H9 (cell line): ENCODE data around the gene STPG3. TPM values are rescaled to one million over a fixed set of nuclear protein-coding genes. Genes with fewer than 3 reads are reported as not detected.
"Not testable (repeated sequence)": the region's sequence is repeated elsewhere in the genome, so short reads cannot be mapped to it uniquely, and the experiment has no call there.

ENCODE experiments used
- DNase-seq: peaks from one replicate; pipeline ENCODE4 v3.0.0-alpha.2; 2017
- H2AFZ ChIP-seq: one replicate; pipeline ENCODE4 v1.6.1; 2013; ENCODE audit warnings: mild to moderate bottlenecking, low read length, control low read depth, moderate library complexity
- H2AK5ac ChIP-seq: 2 replicates; pipeline ENCODE4 v1.6.1; 2013; ENCODE audit warnings: low read length, control low read depth, mixed read lengths; ENCODE audit not compliant: insufficient read length
- H2BK120ac ChIP-seq: one replicate; pipeline ENCODE4 v1.6.1; 2013; ENCODE audit warnings: low read depth, mild to moderate bottlenecking, low read length, control low read depth, inconsistent platforms; ENCODE audit not compliant: poor library complexity, severe bottlenecking
- H2BK12ac ChIP-seq: 2 replicates; pipeline ENCODE4 v1.6.1; 2013; ENCODE audit warnings: low read length, control low read depth, mixed read lengths, low read depth; ENCODE audit not compliant: insufficient read length
- H2BK15ac ChIP-seq: 2 replicates; pipeline ENCODE4 v1.6.1; 2013; ENCODE audit warnings: low read depth, low read length, control low read depth
- H2BK20ac ChIP-seq: one replicate; pipeline ENCODE4 v1.6.1; 2013; ENCODE audit warnings: low read depth, mild to moderate bottlenecking, low read length, control low read depth, inconsistent platforms; ENCODE audit not compliant: poor library complexity, severe bottlenecking
- H2BK5ac ChIP-seq: 2 replicates; pipeline ENCODE4 v1.6.1; 2013; ENCODE audit warnings: low read length, control low read depth, mixed read lengths; ENCODE audit not compliant: insufficient read length
- H3K14ac ChIP-seq: 2 replicates; pipeline ENCODE4 v1.6.1; 2013; ENCODE audit warnings: low read length, control low read depth; ENCODE audit not compliant: insufficient read depth
- H3K18ac ChIP-seq: 2 replicates; pipeline ENCODE4 v1.6.1; 2013; ENCODE audit warnings: low read depth, mild to moderate bottlenecking, mixed read lengths, low read length, control low read depth; ENCODE audit not compliant: insufficient read length
- H3K23ac ChIP-seq: 2 replicates; pipeline ENCODE4 v1.6.1; 2013; ENCODE audit warnings: low read length, control low read depth, mixed read lengths, low read depth; ENCODE audit not compliant: insufficient read length
- H3K23me2 ChIP-seq: 2 replicates; pipeline ENCODE4 v1.6.1; 2013; ENCODE audit warnings: low read depth, mild to moderate bottlenecking, mixed read lengths, low read length, control low read depth; ENCODE audit not compliant: insufficient read length, poor library complexity, severe bottlenecking
- H3K27ac ChIP-seq: 2 replicates; pipeline ENCODE4 v1.5.1; 2013; ENCODE audit warnings: low read length, control low read depth, mixed read lengths, low read depth; ENCODE audit not compliant: insufficient read length
- H3K27me3 ChIP-seq: 2 replicates; pipeline ENCODE4 v1.6.1; 2013; ENCODE audit warnings: low read length, control low read depth, inconsistent platforms; ENCODE audit not compliant: insufficient read depth
- H3K4ac ChIP-seq: 2 replicates; pipeline ENCODE4 v1.6.1; 2013; ENCODE audit warnings: low read depth, mild to moderate bottlenecking, control low read depth, inconsistent platforms, low read length, moderate library complexity
- H3K4me1 ChIP-seq: 2 replicates; pipeline ENCODE4 v1.6.1; 2013; ENCODE audit warnings: low read length, control low read depth, inconsistent platforms; ENCODE audit not compliant: insufficient read depth
- H3K4me2 ChIP-seq: 2 replicates; pipeline ENCODE4 v1.6.1; 2013; ENCODE audit warnings: low read length, control low read depth, mixed read lengths; ENCODE audit not compliant: insufficient read length, insufficient read depth
- H3K56ac ChIP-seq: 2 replicates; pipeline ENCODE4 v1.6.1; 2013; ENCODE audit warnings: low read depth, mild to moderate bottlenecking, mixed read lengths, low read length, control low read depth; ENCODE audit not compliant: insufficient read length
- H3K79me1 ChIP-seq: 2 replicates; pipeline ENCODE4 v1.6.1; 2013; ENCODE audit warnings: low read depth, mild to moderate bottlenecking, moderate library complexity, low read length, control low read depth, inconsistent platforms; ENCODE audit not compliant: insufficient read depth, poor library complexity, severe bottlenecking
- H3K79me2 ChIP-seq: 2 replicates; pipeline ENCODE4 v1.6.1; 2013; ENCODE audit warnings: low read length, control low read depth, inconsistent platforms; ENCODE audit not compliant: insufficient read depth
- H3K9ac ChIP-seq: 2 replicates; pipeline ENCODE4 v1.6.1; 2013; ENCODE audit warnings: low read length, control low read depth, mixed read lengths; ENCODE audit not compliant: insufficient read length; ENCODE audit errors: extremely low read depth
- H3K9me3 ChIP-seq: one replicate; pipeline ENCODE4 v1.6.1; 2013; ENCODE audit warnings: low read depth, low read length, inconsistent platforms; ENCODE audit not compliant: control insufficient read depth
- H3T11ph ChIP-seq: one replicate; pipeline ENCODE4 v1.6.1; 2013; ENCODE audit warnings: mild to moderate bottlenecking, low read length, control low read depth, inconsistent platforms
- H4K20me1 ChIP-seq: one replicate; pipeline ENCODE4 v1.6.1; 2013; ENCODE audit not compliant: control insufficient read depth, insufficient read length, insufficient read depth
- H4K5ac ChIP-seq: 2 replicates; pipeline ENCODE4 v1.6.1; 2013; ENCODE audit warnings: low read depth, mild to moderate bottlenecking, mixed read lengths, low read length, control low read depth; ENCODE audit not compliant: insufficient read length
- H4K8ac ChIP-seq: replicated peaks from 2 replicates; pipeline ENCODE4 v1.6.1; 2013; ENCODE audit warnings: low read length, control low read depth, mixed read lengths, low read depth; ENCODE audit not compliant: insufficient read length
- H4K91ac ChIP-seq: 2 replicates; pipeline ENCODE4 v1.6.1; 2013; ENCODE audit warnings: low read depth, mild to moderate bottlenecking, moderate library complexity, mixed read lengths, low read length, control low read depth; ENCODE audit not compliant: insufficient read length
- H3K27ac Mint-ChIP-seq, 3 experiments: 2 replicates in 2 of 3; 3 replicates in 1 of 3; pipeline ENCODE4 v1.8.0; 2020 to 2021; ENCODE audit warnings: mixed read lengths in 3 of 3, mild to moderate bottlenecking in 1 of 3, moderate library complexity in 1 of 3
- H3K27me3 Mint-ChIP-seq: 2 replicates; pipeline ENCODE4 v1.8.0; 2021; ENCODE audit warnings: low read depth, mild to moderate bottlenecking, moderate library complexity, mixed read lengths
- H3K36me3 Mint-ChIP-seq, 3 experiments: 2 replicates in 2 of 3; 3 replicates in 1 of 3; pipeline ENCODE4 v1.8.0; 2020 to 2021; ENCODE audit warnings: low read depth in 3 of 3, mixed read lengths in 3 of 3; ENCODE audit not compliant: insufficient read depth in 1 of 3
- H3K4me1 Mint-ChIP-seq, 2 experiments: 2 replicates each; pipeline ENCODE4 v1.8.0; 2020; ENCODE audit warnings: mixed read lengths in 2 of 2
- H3K4me3 Mint-ChIP-seq, 2 experiments: 2 replicates in 1 of 2; 3 replicates in 1 of 2; pipeline ENCODE4 v1.8.0; 2020 to 2021; ENCODE audit warnings: mild to moderate bottlenecking in 2 of 2, mixed read lengths in 2 of 2, moderate library complexity in 1 of 2
- H3K9me3 Mint-ChIP-seq, 2 experiments: 2 replicates in 1 of 2; 3 replicates in 1 of 2; pipeline ENCODE4 v1.8.0; 2020; ENCODE audit warnings: mild to moderate bottlenecking in 2 of 2, mixed read lengths in 2 of 2, moderate library complexity in 1 of 2
- CTCF ChIP-seq: fragments of 200-600 bp; sonication (generic); conservative IDR thresholded peaks from 3 replicates; pipeline ENCODE4 v1.8.0; 2021; ENCODE audit warnings: antibody characterized with exemption, mild to moderate bottlenecking
- WGBS: extraction: QIAGEN DNeasy Blood & Tissue Kit; methylation state at CpG from one replicate; pipeline ENCODE4 v1.1.7; 2013; ENCODE audit warnings: missing lambda C conversion rate, low lambda C conversion rate, mixed read lengths; ENCODE audit not compliant: insufficient read length; ENCODE audit errors: extremely low coverage; 5-methylcytosine and 5-hydroxymethylcytosine counted together
- total RNA-seq: library from RNA; stranded (reverse); gene quantifications from 2 replicates; pipeline ENCODE4 v1.2.1, GENCODE V29; 2021

Gene STPG3
- total RNA-seq, 1 experiment from 2014 or later, result not detected

GRCh38 chr9:137262173-137262908 lies 11.3 kb downstream of the STPG3 start:
- not testable (repeated sequence) for H3K79me1 ChIP-seq, H3K23ac ChIP-seq, H3K4me3 Mint-ChIP-seq, H3K23me2 ChIP-seq, H4K91ac ChIP-seq, H3K9me3 ChIP-seq, H3K4ac ChIP-seq, H2BK120ac ChIP-seq, H3K79me2 ChIP-seq, H2BK12ac ChIP-seq, H3K9me3 Mint-ChIP-seq, H3K4me2 ChIP-seq, H2AK5ac ChIP-seq, H2AFZ ChIP-seq, H3K9ac ChIP-seq, H3T11ph ChIP-seq, H3K27me3 ChIP-seq, H3K27ac Mint-ChIP-seq, H2BK5ac ChIP-seq, DNase-seq, H4K20me1 ChIP-seq, H2BK20ac ChIP-seq, H3K18ac ChIP-seq, H4K5ac ChIP-seq, H3K27me3 Mint-ChIP-seq, H3K4me1 Mint-ChIP-seq, H3K4me1 ChIP-seq, H3K56ac ChIP-seq, H2BK15ac ChIP-seq, H4K8ac ChIP-seq, H3K14ac ChIP-seq, H3K27ac ChIP-seq
- WGBS, result no CpG with 5 or more reads among the region's 15 CpGs
- peak; percentile 66 for TF ChIP-seq CTCF
- peaks cover 10 to 46% (median 36%) of the 10 kb centered on the region in 3 experiments; a peak in 6 of 7 replicates for H3K36me3 Mint-ChIP-seq
